ENCODE measurements around the gene ADAM22.

Gene ADAM22

GRCh38 chr7:88117325-88117724, 183.3 kb downstream of the ADAM22 start:
- no peak for TF ChIP-seq SIN3A (IDR thresholded peaks at IDR 0.05; ENCODE audit: borderline replicate concordance, insufficient read depth, low read length)
- TF ChIP-seq FOXP2 (optimal IDR thresholded peaks at IDR 0.05; ENCODE audit: borderline replicate concordance, extremely low read depth, extremely low read length, insufficient read depth): no peak
- no peak for TF ChIP-seq POLR2AphosphoS5 (IDR thresholded peaks at IDR 0.05; ENCODE audit: low read depth, low read length)
- no peak for TF ChIP-seq TAF1 (IDR thresholded peaks at IDR 0.05; ENCODE audit: borderline replicate concordance, insufficient read depth, low read length)
- TF ChIP-seq REST (IDR thresholded peaks at IDR 0.05; ENCODE audit: insufficient read depth in 1 of 2, low read depth in 2 of 2, low read length in 2 of 2): no peak

GRCh38 chr7:88121335-88121734, 187.3 kb downstream of the ADAM22 start:
- TF ChIP-seq FOXP2 (optimal IDR thresholded peaks at IDR 0.05; ENCODE audit: borderline replicate concordance, extremely low read depth, extremely low read length, insufficient read depth) (no peak), TAF1 (IDR thresholded peaks at IDR 0.05; ENCODE audit: borderline replicate concordance, insufficient read depth, low read length) (no peak), POLR2AphosphoS5 (IDR thresholded peaks at IDR 0.05; ENCODE audit: low read depth, low read length) (no peak), SIN3A (IDR thresholded peaks at IDR 0.05; ENCODE audit: borderline replicate concordance, insufficient read depth, low read length) (no peak), REST (IDR thresholded peaks at IDR 0.05; ENCODE audit: insufficient read depth in 1 of 2, low read depth in 2 of 2, low read length in 2 of 2) (no peak)

- TF ChIP-seq POLR2AphosphoS5 (IDR thresholded peaks at IDR 0.05; ENCODE audit: low read depth, low read length) (no peak), FOXP2 (optimal IDR thresholded peaks at IDR 0.05; ENCODE audit: borderline replicate concordance, extremely low read depth, extremely low read length, insufficient read depth) (no peak), SIN3A (IDR thresholded peaks at IDR 0.05; ENCODE audit: borderline replicate concordance, insufficient read depth, low read length) (no peak), REST (IDR thresholded peaks at IDR 0.05; ENCODE audit: insufficient read depth in 1 of 2, low read depth in 2 of 2, low read length in 2 of 2) (no peak), TAF1 (IDR thresholded peaks at IDR 0.05; ENCODE audit: borderline replicate concordance, insufficient read depth, low read length) (no peak)
Observed at GRCh38 chr7:88127637-88128290, 193.7 kb downstream of the ADAM22 start.

DNA sequence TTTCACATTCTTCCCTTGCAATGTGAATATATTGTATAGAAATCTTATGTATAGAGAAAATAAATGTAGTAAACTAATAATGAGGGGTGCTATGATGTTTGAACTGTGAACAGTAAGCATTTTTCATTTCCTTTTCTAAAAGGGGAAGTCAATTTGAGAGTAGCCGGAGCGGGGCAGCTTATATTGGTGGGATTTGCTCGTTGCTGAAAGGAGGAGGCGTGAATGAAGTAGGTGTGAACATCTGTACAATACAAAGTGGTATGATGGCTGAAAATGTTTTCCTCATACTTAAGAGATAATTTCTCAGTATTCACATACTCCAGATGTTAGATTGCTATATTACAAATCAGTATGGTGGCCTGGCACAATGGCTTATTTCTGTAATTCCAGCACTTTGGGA, 198.7 kb downstream of the ADAM22 start:
- TF ChIP-seq FOXP2 (optimal IDR thresholded peaks at IDR 0.05; ENCODE audit: borderline replicate concordance, extremely low read depth, extremely low read length, insufficient read depth) (no peak), POLR2AphosphoS5 (IDR thresholded peaks at IDR 0.05; ENCODE audit: low read depth, low read length) (no peak), TAF1 (IDR thresholded peaks at IDR 0.05; ENCODE audit: borderline replicate concordance, insufficient read depth, low read length) (no peak), SIN3A (IDR thresholded peaks at IDR 0.05; ENCODE audit: borderline replicate concordance, insufficient read depth, low read length) (no peak), REST (IDR thresholded peaks at IDR 0.05; ENCODE audit: insufficient read depth in 1 of 2, low read depth in 2 of 2, low read length in 2 of 2) (no peak)

All from PFSK-1 (cell line).